HG03280 (cell line): ENCODE measurements around the gene LCN6.

Experiments
- ATAC-seq: cut with Tn5 transposase; IDR thresholded peaks from one replicate; pipeline ENCODE4 v1.9.1; 2021; ENCODE audit warnings: mild to moderate bottlenecking, moderate library complexity; ENCODE audit not compliant: unreplicated experiment

LCN6 gene

GRCh38 chr9:136726631-136727191 lies 21.6 kb downstream of the LCN6 start:
- ATAC-seq: no peak

- ATAC-seq: no peak
These were observed 22.2 kb downstream of the LCN6 start for GRCh38 chr9:136726118-136726517.

- no peak for ATAC-seq
These were observed 22.7 kb downstream of the LCN6 start for GRCh38 chr9:136725612-136726011.

GRCh38 chr9:136724772-136725171 lies 23.6 kb downstream of the LCN6 start:
- ATAC-seq: no peak

GRCh38 chr9:136723989-136724388 lies 24.3 kb downstream of the LCN6 start:
- ATAC-seq: no peak

GRCh38 chr9:136723362-136723976 lies 24.9 kb downstream of the LCN6 start:
- ATAC-seq: no peak

- ATAC-seq: no peak
These were observed 25.4 kb downstream of the LCN6 start for GRCh38 chr9:136722969-136723356.

- no peak for ATAC-seq
These were observed 26.0 kb downstream of the LCN6 start for GRCh38 chr9:136722093-136722968.

GRCh38 chr9:136721339-136722092 lies 26.8 kb downstream of the LCN6 start:
- ATAC-seq: no peak

GRCh38 chr9:136720898-136721338 lies 27.4 kb downstream of the LCN6 start:
- ATAC-seq: no peak

- ATAC-seq: no peak
These were observed 28.0 kb downstream of the LCN6 start for GRCh38 chr9:136720251-136720897.

- ATAC-seq: no peak
These were observed 29.0 kb downstream of the LCN6 start for GRCh38 chr9:136719195-136719880.

- no peak for ATAC-seq
These were observed 29.8 kb downstream of the LCN6 start for GRCh38 chr9:136718345-136719194.

- ATAC-seq: no peak
These were observed 30.9 kb downstream of the LCN6 start for GRCh38 chr9:136717399-136717798.

GRCh38 chr9:136714893-136715274 lies 33.4 kb downstream of the LCN6 start:
- ATAC-seq: no peak

- no peak for ATAC-seq
These were observed 34.0 kb downstream of the LCN6 start for GRCh38 chr9:136714096-136714892.

- no peak for ATAC-seq
These were observed 34.8 kb downstream of the LCN6 start for GRCh38 chr9:136713550-136713949.
